HL-60 (cell line): ENCODE results near the gene RASGEF1B.

Experiments used
- CTCF ChIP-seq: IDR thresholded peaks from one replicate; pipeline ENCODE4 v1.5.1; 2011; ENCODE audit warnings: low read length, control low read depth, inconsistent platforms; ENCODE audit not compliant: insufficient read depth
- GABPA ChIP-seq: IDR thresholded peaks from 2 replicates; pipeline ENCODE4 v1.6.1; 2012; ENCODE audit warnings: low read depth
- POLR2AphosphoS5 ChIP-seq: IDR thresholded peaks from 2 replicates; pipeline ENCODE4 v1.6.1; 2012; ENCODE audit warnings: low read depth
- REST ChIP-seq: IDR thresholded peaks from 2 replicates; pipeline ENCODE4 v1.6.1; 2012; ENCODE audit warnings: low read depth; ENCODE audit not compliant: insufficient replicate concordance
- SPI1 ChIP-seq: IDR thresholded peaks from 2 replicates; pipeline ENCODE4 v1.6.1; 2012; ENCODE audit warnings: low read depth, mild to moderate bottlenecking, borderline replicate concordance

- TF ChIP-seq CTCF = no peak
- TF ChIP-seq POLR2AphosphoS5 = no peak
- no peak for TF ChIP-seq REST
- TF ChIP-seq GABPA = no peak
- TF ChIP-seq SPI1 = no peak
Measured at GRCh38 chr4:81378386-81378785, 93.3 kb downstream of the RASGEF1B start.
